Naive thymus-derived CD4-positive, alpha-beta T cell (primary cell): ENCODE measurements around the gene RXRB. TPM values are rescaled to one million over a fixed set of nuclear protein-coding genes. Genes with fewer than 3 reads are reported as not detected.
A peak's percentile ranks its signal among the peaks of the same experiment; 100 is the strongest.
"Not testable (repeated sequence)": the region's sequence is repeated elsewhere in the genome, so short reads cannot be mapped to it uniquely, and the experiment has no call there.

Source experiments
- ATAC-seq: fragments of 150-1000 bp; cut with Tn5 transposase; 2 replicates; pipeline ENCODE4 v1.10.0; 2021; ENCODE audit warnings: mild to moderate bottlenecking, moderate library complexity
- CTCF ChIA-PET: fragments of 350-600 bp; sonication (Branson Sonifier 250); formaldehyde crosslinking; loops from one replicate; lab custom pipeline; 2021; ENCODE audit warnings: antibody characterized with exemption; lab: Charles Lee
- POLR2A ChIA-PET: fragments of 350-600 bp; sonication (Branson Sonifier 250); formaldehyde crosslinking; loops from one replicate; lab custom pipeline; 2021; ENCODE audit warnings: antibody characterized with exemption, inconsistent platforms; lab: Charles Lee
- DNase-seq, 9 donors: peaks; one replicate each; pipeline versions ENCODE4 v3.0.0 to v3.0.0-alpha.2; 2020 to 2022; ENCODE audit warnings: mixed read lengths in 1 of 9
- H3K27ac ChIP-seq: one replicate; pipeline ENCODE4 v1.7.0; 2013; ENCODE audit warnings: mild to moderate bottlenecking, low read depth, low read length, moderate library complexity
- H3K27me3 ChIP-seq, 2 donors: one replicate each; pipeline ENCODE4 v1.7.0; 2013; ENCODE audit warnings: low read length in 2 of 2, mild to moderate bottlenecking in 2 of 2, moderate library complexity in 2 of 2; ENCODE audit not compliant: control insufficient read depth in 2 of 2, insufficient read depth in 2 of 2
- H3K36me3 ChIP-seq, 3 experiments: 1 replicate in 2 of 3; 2 replicates in 1 of 3; pipeline ENCODE4 v1.7.0; 2013; ENCODE audit warnings: low read length in 3 of 3, mild to moderate bottlenecking in 3 of 3, moderate library complexity in 1 of 3; ENCODE audit not compliant: insufficient read depth in 3 of 3, control insufficient read depth in 2 of 3
- H3K4me1 ChIP-seq, 2 donors: one replicate each; pipeline ENCODE4 v1.7.0; 2013; ENCODE audit warnings: low read length in 2 of 2, mild to moderate bottlenecking in 2 of 2, moderate library complexity in 1 of 2; ENCODE audit not compliant: control insufficient read depth in 2 of 2, insufficient read depth in 2 of 2
- H3K4me3 ChIP-seq: 2 replicates; pipeline ENCODE4 v1.7.0; 2013; ENCODE audit warnings: mild to moderate bottlenecking, low read length
- H3K9me3 ChIP-seq, 3 experiments: 1 replicate in 2 of 3; 2 replicates in 1 of 3; pipeline ENCODE4 v1.7.0; 2013; ENCODE audit warnings: low read length in 3 of 3; ENCODE audit not compliant: control insufficient read depth in 2 of 3
- H3K27ac Mint-ChIP-seq, 9 donors: one replicate each; pipeline ENCODE4 v1.8.0; 2020 to 2022; ENCODE audit warnings: mixed read lengths in 9 of 9, mild to moderate bottlenecking in 8 of 9, moderate library complexity in 5 of 9, inconsistent platforms in 2 of 9
- H3K27me3 Mint-ChIP-seq, 5 donors: one replicate each; pipeline ENCODE4 v1.8.0; 2021 to 2022; ENCODE audit warnings: mixed read lengths in 5 of 5, mild to moderate bottlenecking in 1 of 5
- H3K36me3 Mint-ChIP-seq, 5 donors: one replicate each; pipeline ENCODE4 v1.8.0; 2020 to 2022; ENCODE audit warnings: mixed read lengths in 5 of 5, mild to moderate bottlenecking in 3 of 5, inconsistent platforms in 1 of 5
- H3K4me1 Mint-ChIP-seq, 7 donors: one replicate each; pipeline ENCODE4 v1.8.0; 2020 to 2022; ENCODE audit warnings: mixed read lengths in 7 of 7, mild to moderate bottlenecking in 3 of 7, inconsistent platforms in 1 of 7
- H3K4me3 Mint-ChIP-seq, 10 donors: one replicate each; pipeline ENCODE4 v1.8.0; 2020 to 2022; ENCODE audit warnings: mild to moderate bottlenecking in 10 of 10, mixed read lengths in 10 of 10, moderate library complexity in 6 of 10, inconsistent platforms in 2 of 10
- H3K9me3 Mint-ChIP-seq, 11 donors: one replicate each; pipeline ENCODE4 v1.8.0; 2020 to 2022; ENCODE audit warnings: mixed read lengths in 11 of 11, mild to moderate bottlenecking in 4 of 11, inconsistent platforms in 1 of 11, moderate library complexity in 1 of 11
- intact Hi-C, 2 donors: fragments of 100-400 bp; cut with micrococcal nuclease; formaldehyde crosslinking; loops; one replicate each; pipeline ENCODE4 v1.15.1; 2023
- polyA plus RNA-seq, 2 donors: library from polyadenylated mRNA; unstranded; fragments of 300-500 nt; fragmentation: Illumina TruSeq; gene quantifications; one replicate each; pipeline ENCODE4 v1.2.3, GENCODE V29; 2021
- total RNA-seq, 6 experiments: library from RNA in 5 of 6; stranded (reverse) in 5 of 6; gene quantifications; 1 replicate in 5 of 6; 2 replicates in 1 of 6; pipeline ENCODE4 v1.2.3 and lab custom pipeline; 2021 to 2026

The RXRB gene
- total and polyA plus RNA-seq, 7 experiments from 2014 or later: 7.6 to 103 (median 71.2) TPM

- Histone ChIP-seq H3K27ac (no peak overlapping the region), H3K27me3 (no peaks in the 10 kb centered on the region), H3K36me3 (no peaks in the 10 kb centered on the region), H3K9me3 (no peaks in the 10 kb centered on the region), H3K4me1 (no peaks in the 10 kb centered on the region), H3K4me3 (no peak overlapping the region)
- peaks cover 2 to 8% (median 5%) of the 10 kb centered on the region in 7 donors for H3K4me1 Mint-ChIP-seq
- peaks cover 3 to 7% (median 6%) of the 10 kb centered on the region in 5 donors for H3K36me3 Mint-ChIP-seq
- no peak for DNase-seq
- H3K27me3 Mint-ChIP-seq: peaks cover 0 to 21% (median 0%) of the 10 kb centered on the region in 5 donors
- no peak for ATAC-seq
- peak overlapping the region in 1 of 9 donors; percentile 69 for H3K27ac Mint-ChIP-seq
- POLR2A ChIA-PET: no interaction called here
- CTCF ChIA-PET: interaction anchor here (1.1 kb wide), 1 partner anchor 41 kb away, joined by 3 read pairs; no protein-coding TSS in a partner anchor
- intact Hi-C loops: no loop called here
- H3K4me3 Mint-ChIP-seq: no peak overlapping the region
- peaks cover 4 to 17% (median 10%) of the 10 kb centered on the region in 11 donors for H3K9me3 Mint-ChIP-seq
Observed at GRCh38 chr6:33156561-33156960, 43.9 kb downstream of the RXRB start.

GRCh38 chr6:33154349-33154748, 46.1 kb downstream of the RXRB start:
- H3K27me3 ChIP-seq: no peaks in the 10 kb centered on the region
- H3K27ac ChIP-seq: no peak overlapping the region
- DNase-seq (no peak), ATAC-seq (no peak)
- no peaks in the 10 kb centered on the region for H3K4me1 Mint-ChIP-seq
- peaks cover 0 to 30% (median 11%) of the 10 kb centered on the region in 5 donors for H3K27me3 Mint-ChIP-seq
- H3K36me3 ChIP-seq: no peaks in the 10 kb centered on the region
- H3K4me3 ChIP-seq: no peak overlapping the region
- ChIA-PET CTCF (interaction anchor here (0.8 to 1.2 kb wide), 2 partner anchors 94 to 220 kb away, joined by 3 to 4 read pairs; no protein-coding TSS in a partner anchor), POLR2A (interaction anchor here (0.6 to 1.8 kb wide), 3 partner anchors 94 to 945 kb away, joined by 3 to 5 read pairs (median 3); no protein-coding TSS in a partner anchor)
- no peak overlapping the region for H3K4me3 Mint-ChIP-seq
- H3K4me1 ChIP-seq: no peaks in the 10 kb centered on the region
- no peak overlapping the region for H3K27ac Mint-ChIP-seq
- H3K9me3 ChIP-seq: no peaks in the 10 kb centered on the region
- H3K36me3 Mint-ChIP-seq: peaks cover 3 to 7% (median 6%) of the 10 kb centered on the region in 5 donors
- H3K9me3 Mint-ChIP-seq: peaks cover 4 to 19% (median 10%) of the 10 kb centered on the region in 11 donors
- intact Hi-C loops: no loop called here

- H3K9me3 ChIP-seq: no peaks in the 10 kb centered on the region
- ChIA-PET POLR2A (interaction anchor here (1.1 kb wide), 1 partner anchor 319 kb away, joined by 3 read pairs; no protein-coding TSS in a partner anchor), CTCF (interaction anchor here (1.2 kb wide), 1 partner anchor 223 kb away, joined by 3 read pairs; no protein-coding TSS in a partner anchor)
- no peak overlapping the region for H3K4me3 Mint-ChIP-seq
- ATAC-seq (no peak), DNase-seq (no peak)
- no peaks in the 10 kb centered on the region for H3K36me3 ChIP-seq
- no peaks in the 10 kb centered on the region for H3K27me3 ChIP-seq
- peaks cover 4 to 36% (median 15%) of the 10 kb centered on the region in 5 donors for H3K27me3 Mint-ChIP-seq
- peaks cover 4 to 19% (median 10%) of the 10 kb centered on the region in 11 donors for H3K9me3 Mint-ChIP-seq
- H3K27ac ChIP-seq: no peak overlapping the region
- H3K27ac Mint-ChIP-seq: no peak overlapping the region
- H3K36me3 Mint-ChIP-seq: peaks cover 3 to 7% (median 6%) of the 10 kb centered on the region in 5 donors
- H3K4me1 Mint-ChIP-seq: no peaks in the 10 kb centered on the region
- no peaks in the 10 kb centered on the region for H3K4me1 ChIP-seq
- intact Hi-C loops: no loop called here
- no peak overlapping the region for H3K4me3 ChIP-seq
Observed at GRCh38 chr6:33151050-33151449, 49.4 kb downstream of the RXRB start.

GRCh38 chr6:33150560-33150959, 49.9 kb downstream of the RXRB start:
- ChIA-PET CTCF (interaction anchor here (1.2 to 1.5 kb wide), 2 partner anchors 12 to 223 kb away, joined by 3 read pairs; no protein-coding TSS in a partner anchor), POLR2A (interaction anchor here (1.0 to 1.1 kb wide), 2 partner anchors 50 to 318 kb away, joined by 3 read pairs; partner anchors contain the start of genes RXRB and SLC39A7)
- H3K27me3 ChIP-seq, H3K9me3 ChIP-seq, H3K36me3 ChIP-seq, H3K36me3 Mint-ChIP-seq, intact Hi-C loops, H3K4me1 Mint-ChIP-seq, H3K4me3 ChIP-seq, H3K4me1 ChIP-seq, H3K27ac ChIP-seq, H3K4me3 Mint-ChIP-seq, ATAC-seq, DNase-seq, H3K27ac Mint-ChIP-seq: not testable (repeated sequence)
- peaks cover 4 to 19% (median 10%) of the 10 kb centered on the region in 11 donors for H3K9me3 Mint-ChIP-seq
- peaks cover 4 to 37% (median 18%) of the 10 kb centered on the region in 5 donors for H3K27me3 Mint-ChIP-seq

GRCh38 chr6:33147807-33148666, 52.4 kb downstream of the RXRB start:
- peaks cover 3 to 8% (median 7%) of the 10 kb centered on the region in 5 donors for H3K36me3 Mint-ChIP-seq
- POLR2A ChIA-PET: interaction anchor here (0.7 kb wide), 1 partner anchor 129 kb away, joined by 3 read pairs; the partner anchor contains the start of gene B3GALT4
- ATAC-seq: no peak

GRCh38 chr6:33144373-33144772, 56.1 kb downstream of the RXRB start:
- Histone ChIP-seq H3K4me3 (no peak overlapping the region), H3K9me3 (no peaks in the 10 kb centered on the region), H3K27ac (no peak overlapping the region), H3K27me3 (peaks cover 0 to 4% of the 10 kb centered on the region in 2 donors), H3K4me1 (no peaks in the 10 kb centered on the region), H3K36me3 (no peaks in the 10 kb centered on the region)
- intact Hi-C loops: no loop called here
- DNase-seq: no peak
- Mint-ChIP-seq H3K9me3 (peaks cover 0 to 1% (median 0%) of the 10 kb centered on the region in 11 donors), H3K4me3 (no peak overlapping the region), H3K4me1 (peaks cover 0 to 12% (median 0%) of the 10 kb centered on the region in 7 donors), H3K27ac (peak overlapping the region in 1 of 9 donors; percentile 50), H3K27me3 (peaks cover 27 to 41% (median 33%) of the 10 kb centered on the region in 5 donors), H3K36me3 (peaks cover 0 to 2% (median 0%) of the 10 kb centered on the region in 5 donors)
- peak; percentile 83 for ATAC-seq
- ChIA-PET POLR2A (no interaction called here), CTCF (no interaction called here)

More at GRCh38 chr6:33147807-33148666, 52.4 kb downstream of the RXRB start:
- no peaks in the 10 kb centered on the region for H3K9me3 ChIP-seq
- H3K27me3 ChIP-seq: peaks cover 0 to 4% of the 10 kb centered on the region in 2 donors
- no peaks in the 10 kb centered on the region for H3K4me1 ChIP-seq
- intact Hi-C loops: loop anchor here (1.0 to 5.0 kb wide), 4 partner anchors 29 to 134 kb away; no protein-coding TSS in a partner anchor
- CTCF ChIA-PET: interaction anchor here (0.7 to 1.8 kb wide), 3 partner anchors 10 to 161 kb away, joined by 3 to 4 read pairs (median 4); no protein-coding TSS in a partner anchor
- H3K27ac Mint-ChIP-seq: no peak overlapping the region
- H3K4me3 ChIP-seq: no peak overlapping the region
- peaks cover 0 to 5% (median 0%) of the 10 kb centered on the region in 7 donors for H3K4me1 Mint-ChIP-seq
- DNase-seq: peak in 2 of 9 donors; percentile 17 to 19
- no peaks in the 10 kb centered on the region for H3K36me3 ChIP-seq
- no peak overlapping the region for H3K27ac ChIP-seq
- H3K4me3 Mint-ChIP-seq: no peak overlapping the region
- peaks cover 7 to 33% (median 20%) of the 10 kb centered on the region in 5 donors for H3K27me3 Mint-ChIP-seq
- H3K9me3 Mint-ChIP-seq: peaks cover 4 to 14% (median 10%) of the 10 kb centered on the region in 11 donors
